ENCODE results near the gene KCNK17. TPM values are rescaled to one million over a fixed set of nuclear protein-coding genes. Genes with fewer than 3 reads are reported as not detected.
"Not testable (repeated sequence)": the region's sequence is repeated elsewhere in the genome, so short reads cannot be mapped to it uniquely, and the experiment has no call there.

The KCNK17 gene
- total and polyA plus RNA-seq, 5 donors from 2014 or later, result not detected

DNA sequence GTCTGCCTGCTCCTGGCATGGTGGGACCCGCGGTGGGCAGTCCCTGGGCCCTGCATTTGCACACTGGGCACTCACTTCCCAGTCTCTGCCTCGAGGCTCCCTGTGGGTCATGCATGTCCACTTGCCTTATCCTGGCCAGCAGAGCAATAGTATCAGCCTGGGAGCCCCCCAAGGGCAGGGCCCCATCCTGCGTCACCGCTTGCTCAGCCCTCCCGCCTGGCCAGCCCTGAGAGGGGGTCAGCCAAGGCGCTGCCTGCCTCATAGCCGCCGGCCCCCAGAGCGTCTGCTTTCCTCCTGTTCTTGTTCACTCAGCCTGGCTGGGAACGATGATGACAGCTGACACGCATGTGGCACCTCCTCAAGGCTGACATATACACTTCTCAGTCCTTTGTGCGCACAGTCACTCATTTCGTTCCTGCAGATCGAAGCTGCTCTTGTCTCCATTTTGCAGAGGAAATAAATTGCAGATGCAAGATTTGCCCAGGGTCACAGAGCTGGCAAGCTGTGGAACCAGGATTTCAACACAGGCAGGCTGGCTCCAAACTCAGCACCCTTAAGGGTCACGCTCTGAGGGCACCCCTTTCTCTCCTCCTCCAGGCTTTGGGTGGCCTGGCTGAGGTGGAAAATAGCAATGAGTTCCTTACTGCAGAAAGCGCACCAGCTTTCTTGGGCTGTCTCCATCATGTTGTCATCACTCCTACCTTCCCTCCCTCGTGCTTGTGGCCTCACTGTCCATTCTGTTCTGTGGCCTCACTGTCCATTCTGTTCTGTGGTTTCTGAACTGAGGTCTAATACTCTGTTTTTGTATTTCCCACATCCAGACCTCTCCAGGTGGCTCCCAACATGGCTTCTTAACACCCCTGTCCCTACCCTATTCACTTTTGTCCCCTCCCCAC, 17.2 kb downstream of the KCNK17 start:
- Mint-ChIP-seq H3K27ac (no peak overlapping the region), H3K36me3 (no peaks in the 10 kb centered on the region), H3K9me3 (peaks cover 0 to 2% (median 0%) of the 10 kb centered on the region in 7 donors), H3K4me3 (no peak overlapping the region), H3K27me3 (no peaks in the 10 kb centered on the region), H3K4me1 (no peaks in the 10 kb centered on the region)
- no peaks in the 10 kb centered on the region for H3K9me3 ChIP-seq (ENCODE audit: control insufficient read depth in 2 of 2, low read length in 2 of 2)
- H3K27ac ChIP-seq (ENCODE audit: insufficient read depth, low read length, poor library complexity, severe bottlenecking), result no peak overlapping the region
- DNase-seq, result no peak
- H3K27me3 ChIP-seq (ENCODE audit: control insufficient read depth, insufficient read depth, low read length), result no peaks in the 10 kb centered on the region
- H3K36me3 ChIP-seq (ENCODE audit: control insufficient read depth, insufficient read depth, low read length), result no peaks in the 10 kb centered on the region
- H3K4me3 ChIP-seq (ENCODE audit: low read depth, low read length), result no peak overlapping the region
- ATAC-seq (ENCODE audit: low read depth in 2 of 2), result no peak
- no peaks in the 10 kb centered on the region for H3K4me1 ChIP-seq (ENCODE audit: control insufficient read depth, insufficient read depth, low read length, poor library complexity, severe bottlenecking)

DNA sequence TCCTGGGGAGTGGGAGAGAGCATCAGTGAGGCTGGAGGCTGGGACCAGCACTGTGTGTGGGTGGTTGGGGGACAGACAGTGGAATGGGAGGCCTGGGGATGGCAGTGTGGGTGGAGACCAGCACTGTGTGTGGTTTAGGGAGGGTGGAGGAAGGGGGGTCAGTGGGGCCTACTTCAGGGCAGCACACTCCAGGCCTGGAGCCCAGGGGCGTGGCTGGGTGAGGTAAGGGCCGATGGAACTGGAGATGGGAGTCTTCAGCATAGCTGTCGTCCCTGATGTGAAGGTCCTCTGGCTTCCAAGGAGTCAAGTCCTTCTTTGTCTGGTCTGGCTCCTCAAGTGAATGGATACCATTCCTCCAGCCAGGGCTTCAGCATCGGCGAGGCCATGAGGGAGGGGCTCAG, 18.6 kb downstream of the KCNK17 start:
- ATAC-seq (ENCODE audit: low read depth in 2 of 2), result no peak
- H3K4me1 ChIP-seq (ENCODE audit: control insufficient read depth, insufficient read depth, low read length, poor library complexity, severe bottlenecking), result no peaks in the 10 kb centered on the region

DNA sequence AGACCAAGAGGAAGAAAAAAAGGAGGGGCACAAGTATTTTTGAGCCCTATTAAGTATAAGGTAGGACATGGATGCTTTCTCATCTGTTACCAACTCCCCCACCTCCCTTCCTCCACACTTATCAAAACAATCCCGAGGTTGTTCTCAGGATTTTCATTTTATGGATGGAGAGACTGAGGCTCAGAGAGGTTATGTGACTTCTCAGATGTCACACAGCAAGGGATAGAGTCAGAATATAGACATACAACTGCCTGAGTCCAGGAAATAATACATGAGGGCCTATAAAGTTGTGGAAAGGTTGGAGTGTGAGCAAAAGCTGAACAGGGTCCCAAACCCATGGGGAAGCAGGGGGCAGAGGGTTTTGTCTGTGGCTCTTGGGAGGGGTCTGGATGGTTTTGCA, 19.3 kb downstream of the KCNK17 start:
- no peak overlapping the region for H3K4me3 Mint-ChIP-seq
- no peak overlapping the region for H3K27ac ChIP-seq (ENCODE audit: insufficient read depth, low read length, poor library complexity, severe bottlenecking)
- DNase-seq (no peak), ATAC-seq (ENCODE audit: low read depth in 2 of 2) (no peak)
- H3K9me3 Mint-ChIP-seq, result peaks cover 0 to 2% (median 0%) of the 10 kb centered on the region in 7 donors
- peak overlapping the region in 2 of 3 donors; percentile 5 to 44 for H3K27ac Mint-ChIP-seq
- no peak overlapping the region for H3K4me3 ChIP-seq (ENCODE audit: low read depth, low read length)
- no peaks in the 10 kb centered on the region for H3K27me3 ChIP-seq (ENCODE audit: control insufficient read depth, insufficient read depth, low read length)
- no peaks in the 10 kb centered on the region for H3K27me3 Mint-ChIP-seq
- no peaks in the 10 kb centered on the region for H3K4me1 Mint-ChIP-seq
- H3K36me3 ChIP-seq (ENCODE audit: control insufficient read depth, insufficient read depth, low read length), result no peaks in the 10 kb centered on the region
- H3K36me3 Mint-ChIP-seq, result no peaks in the 10 kb centered on the region
- H3K4me1 ChIP-seq (ENCODE audit: control insufficient read depth, insufficient read depth, low read length, poor library complexity, severe bottlenecking), result no peaks in the 10 kb centered on the region
- no peaks in the 10 kb centered on the region for H3K9me3 ChIP-seq (ENCODE audit: control insufficient read depth in 2 of 2, low read length in 2 of 2)

More for the DNA sequence above, 18.6 kb downstream of the KCNK17 start:
- no peak for DNase-seq
- H3K4me3 Mint-ChIP-seq, result no peak overlapping the region
- Histone ChIP-seq H3K27ac (ENCODE audit: insufficient read depth, low read length, poor library complexity, severe bottlenecking) (no peak overlapping the region), H3K4me3 (ENCODE audit: low read depth, low read length) (no peak overlapping the region), H3K27me3 (ENCODE audit: control insufficient read depth, insufficient read depth, low read length) (no peaks in the 10 kb centered on the region), H3K9me3 (ENCODE audit: control insufficient read depth in 2 of 2, low read length in 2 of 2) (no peaks in the 10 kb centered on the region), H3K36me3 (ENCODE audit: control insufficient read depth, insufficient read depth, low read length) (no peaks in the 10 kb centered on the region)
- H3K9me3 Mint-ChIP-seq, result peaks cover 0 to 2% (median 0%) of the 10 kb centered on the region in 7 donors
- no peaks in the 10 kb centered on the region for H3K27me3 Mint-ChIP-seq
- H3K36me3 Mint-ChIP-seq, result no peaks in the 10 kb centered on the region
- H3K27ac Mint-ChIP-seq, result no peak overlapping the region
- no peaks in the 10 kb centered on the region for H3K4me1 Mint-ChIP-seq

DNA sequence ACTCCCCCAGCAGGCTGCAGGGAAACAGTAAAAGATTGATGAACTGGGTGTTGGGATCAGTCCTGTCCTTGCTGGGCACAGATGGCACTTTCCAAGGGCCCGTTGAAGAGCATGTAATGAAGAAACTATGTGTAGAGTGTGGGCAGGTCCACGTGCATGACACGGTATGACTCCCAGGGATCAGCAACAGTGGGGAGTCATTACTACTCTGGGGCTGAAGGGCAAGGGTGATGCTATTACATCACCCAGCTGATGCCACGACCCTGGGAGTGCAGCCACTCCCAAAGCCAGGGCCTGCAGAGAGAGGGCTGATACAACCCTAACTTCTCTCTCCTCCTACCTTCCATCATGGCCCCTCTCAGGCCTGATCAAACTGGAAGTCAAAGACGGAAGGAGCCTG, 20.1 kb downstream of the KCNK17 start:
- Histone ChIP-seq H3K4me1 (ENCODE audit: control insufficient read depth, insufficient read depth, low read length, poor library complexity, severe bottlenecking) (no peaks in the 10 kb centered on the region), H3K27ac (ENCODE audit: insufficient read depth, low read length, poor library complexity, severe bottlenecking) (no peak overlapping the region), H3K9me3 (ENCODE audit: control insufficient read depth in 2 of 2, low read length in 2 of 2) (no peaks in the 10 kb centered on the region), H3K36me3 (ENCODE audit: control insufficient read depth, insufficient read depth, low read length) (no peaks in the 10 kb centered on the region), H3K27me3 (ENCODE audit: control insufficient read depth, insufficient read depth, low read length) (no peaks in the 10 kb centered on the region), H3K4me3 (ENCODE audit: low read depth, low read length) (no peak overlapping the region)
- peaks cover 0 to 2% (median 0%) of the 10 kb centered on the region in 7 donors for H3K9me3 Mint-ChIP-seq
- DNase-seq, result no peak
- no peaks in the 10 kb centered on the region for H3K4me1 Mint-ChIP-seq
- H3K4me3 Mint-ChIP-seq, result no peak overlapping the region
- no peak for ATAC-seq (ENCODE audit: low read depth in 2 of 2)
- no peak overlapping the region for H3K27ac Mint-ChIP-seq
- H3K36me3 Mint-ChIP-seq, result no peaks in the 10 kb centered on the region
- H3K27me3 Mint-ChIP-seq, result no peaks in the 10 kb centered on the region

DNA sequence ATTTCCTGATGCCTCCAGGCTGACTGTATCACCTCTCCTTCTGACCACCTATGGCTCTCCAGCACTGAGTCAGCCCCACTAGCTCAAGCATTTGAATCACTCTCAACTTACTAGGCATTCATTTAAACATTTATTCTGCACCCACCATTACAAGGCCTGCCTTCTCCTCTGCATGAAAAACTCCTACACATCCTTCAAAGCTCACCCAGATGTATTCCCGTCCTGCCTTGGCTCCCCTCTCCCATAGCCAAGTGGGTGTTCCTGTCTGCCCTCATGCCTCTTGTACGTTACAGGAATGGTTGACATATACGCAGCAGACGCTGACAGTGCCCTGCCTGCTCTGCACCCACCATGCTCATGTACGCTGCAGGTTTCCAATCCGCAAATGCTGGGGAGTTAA, 21.6 kb downstream of the KCNK17 start:
- no peaks in the 10 kb centered on the region for H3K9me3 ChIP-seq (ENCODE audit: control insufficient read depth in 2 of 2, low read length in 2 of 2)
- H3K27ac ChIP-seq (ENCODE audit: insufficient read depth, low read length, poor library complexity, severe bottlenecking), result no peak overlapping the region
- no peaks in the 10 kb centered on the region for H3K27me3 ChIP-seq (ENCODE audit: control insufficient read depth, insufficient read depth, low read length)
- no peak for ATAC-seq (ENCODE audit: low read depth in 2 of 2)
- no peaks in the 10 kb centered on the region for H3K27me3 Mint-ChIP-seq
- no peaks in the 10 kb centered on the region for H3K4me1 Mint-ChIP-seq
- H3K36me3 Mint-ChIP-seq, result no peaks in the 10 kb centered on the region
- H3K9me3 Mint-ChIP-seq, result peaks cover 0 to 2% (median 0%) of the 10 kb centered on the region in 7 donors
- H3K27ac Mint-ChIP-seq, result no peak overlapping the region
- H3K4me3 Mint-ChIP-seq, result no peak overlapping the region
- no peaks in the 10 kb centered on the region for H3K36me3 ChIP-seq (ENCODE audit: control insufficient read depth, insufficient read depth, low read length)
- no peaks in the 10 kb centered on the region for H3K4me1 ChIP-seq (ENCODE audit: control insufficient read depth, insufficient read depth, low read length, poor library complexity, severe bottlenecking)
- H3K4me3 ChIP-seq (ENCODE audit: low read depth, low read length), result no peak overlapping the region
- DNase-seq, result no peak

DNA sequence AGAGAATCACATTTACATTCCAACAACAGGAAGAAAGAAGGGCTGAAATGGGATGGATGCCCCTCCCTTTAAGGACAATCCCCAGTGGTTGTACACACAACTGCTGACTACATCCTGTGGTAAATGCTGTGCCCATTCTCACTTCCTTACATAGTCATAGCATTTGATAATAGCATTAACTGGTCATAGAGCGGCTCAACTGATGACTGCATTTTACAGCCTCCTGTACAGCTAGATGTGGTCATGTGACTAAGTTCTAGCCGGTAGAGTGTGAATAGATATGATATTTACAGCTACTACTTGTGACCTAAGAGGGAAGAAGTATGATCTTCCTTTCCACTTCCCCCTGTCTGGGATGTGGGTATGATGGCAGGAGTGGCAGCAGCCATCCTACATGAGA, 24.7 kb downstream of the KCNK17 start:
- no peaks in the 10 kb centered on the region for H3K27me3 ChIP-seq (ENCODE audit: control insufficient read depth, insufficient read depth, low read length)
- H3K9me3 ChIP-seq (ENCODE audit: control insufficient read depth in 2 of 2, low read length in 2 of 2), result no peaks in the 10 kb centered on the region
- H3K4me1 ChIP-seq (ENCODE audit: control insufficient read depth, insufficient read depth, low read length, poor library complexity, severe bottlenecking), result no peaks in the 10 kb centered on the region
- no peak overlapping the region for H3K27ac ChIP-seq (ENCODE audit: insufficient read depth, low read length, poor library complexity, severe bottlenecking)
- H3K36me3 ChIP-seq (ENCODE audit: control insufficient read depth, insufficient read depth, low read length), result no peaks in the 10 kb centered on the region
- ATAC-seq (ENCODE audit: low read depth in 2 of 2), result no peak
- peaks cover 0 to 2% (median 0%) of the 10 kb centered on the region in 7 donors for H3K9me3 Mint-ChIP-seq
- no peak overlapping the region for H3K4me3 ChIP-seq (ENCODE audit: low read depth, low read length)
- no peaks in the 10 kb centered on the region for H3K4me1 Mint-ChIP-seq
- no peak for DNase-seq
- H3K4me3 Mint-ChIP-seq, result no peak overlapping the region
- H3K27ac Mint-ChIP-seq, result no peak overlapping the region
- no peaks in the 10 kb centered on the region for H3K36me3 Mint-ChIP-seq
- no peaks in the 10 kb centered on the region for H3K27me3 Mint-ChIP-seq

DNA sequence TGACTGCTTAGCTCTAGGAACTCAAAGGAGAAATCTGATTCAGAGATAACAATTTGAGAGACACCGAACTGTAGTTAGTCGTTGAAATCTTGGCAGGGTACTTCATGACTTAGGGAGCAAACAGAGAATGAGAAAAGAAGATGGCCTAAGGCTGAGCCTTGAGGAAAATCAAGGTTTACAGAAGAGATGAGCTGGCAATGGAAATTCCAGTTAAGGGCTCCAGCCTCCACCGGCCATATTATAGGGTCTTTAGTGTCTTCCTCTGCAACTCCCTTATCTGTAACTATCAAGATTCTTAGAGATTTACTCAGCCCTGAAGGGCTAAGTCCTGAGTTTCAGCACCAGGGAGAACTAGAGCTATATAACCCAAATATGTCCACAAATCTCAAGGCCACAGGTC, 26.6 kb downstream of the KCNK17 start:
- Mint-ChIP-seq H3K4me3 (no peak overlapping the region), H3K27ac (no peak overlapping the region), H3K27me3 (no peaks in the 10 kb centered on the region), H3K4me1 (no peaks in the 10 kb centered on the region), H3K9me3 (peaks cover 0 to 2% (median 0%) of the 10 kb centered on the region in 7 donors), H3K36me3 (no peaks in the 10 kb centered on the region)
- DNase-seq, result no peak
- no peak overlapping the region for H3K27ac ChIP-seq (ENCODE audit: insufficient read depth, low read length, poor library complexity, severe bottlenecking)
- no peaks in the 10 kb centered on the region for H3K27me3 ChIP-seq (ENCODE audit: control insufficient read depth, insufficient read depth, low read length)
- no peaks in the 10 kb centered on the region for H3K36me3 ChIP-seq (ENCODE audit: control insufficient read depth, insufficient read depth, low read length)
- no peak for ATAC-seq (ENCODE audit: low read depth in 2 of 2)
- no peaks in the 10 kb centered on the region for H3K4me1 ChIP-seq (ENCODE audit: control insufficient read depth, insufficient read depth, low read length, poor library complexity, severe bottlenecking)
- no peak overlapping the region for H3K4me3 ChIP-seq (ENCODE audit: low read depth, low read length)
- H3K9me3 ChIP-seq (ENCODE audit: control insufficient read depth in 2 of 2, low read length in 2 of 2), result no peaks in the 10 kb centered on the region

DNA sequence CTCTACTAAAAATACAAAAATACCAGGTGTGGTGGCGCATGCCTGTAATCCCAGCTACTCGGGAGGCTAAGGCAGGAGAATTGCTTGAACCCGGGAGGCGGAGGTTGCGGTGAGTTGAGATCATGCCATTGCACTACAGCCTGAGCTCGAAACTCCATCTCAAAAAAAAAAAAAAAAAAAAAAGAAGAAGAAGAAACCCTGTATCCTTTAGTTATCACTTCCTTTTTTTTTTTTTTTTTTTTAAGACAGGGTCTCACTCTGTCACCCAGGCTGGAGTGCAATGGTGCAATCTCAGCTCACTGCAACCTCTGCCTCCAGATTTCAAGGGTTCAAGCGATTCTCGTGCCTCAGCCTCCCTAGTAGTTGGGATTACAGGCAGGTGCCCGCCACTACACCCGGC, 27.6 kb downstream of the KCNK17 start:
- H3K9me3 ChIP-seq (ENCODE audit: control insufficient read depth in 2 of 2, low read length in 2 of 2); H3K27ac Mint-ChIP-seq; H3K4me1 Mint-ChIP-seq; ATAC-seq (ENCODE audit: low read depth in 2 of 2); H3K27me3 ChIP-seq (ENCODE audit: control insufficient read depth, insufficient read depth, low read length); H3K27me3 Mint-ChIP-seq; H3K4me3 ChIP-seq (ENCODE audit: low read depth, low read length); H3K4me1 ChIP-seq (ENCODE audit: control insufficient read depth, insufficient read depth, low read length, poor library complexity, severe bottlenecking); H3K36me3 Mint-ChIP-seq; DNase-seq; H3K36me3 ChIP-seq (ENCODE audit: control insufficient read depth, insufficient read depth, low read length); H3K4me3 Mint-ChIP-seq; H3K9me3 Mint-ChIP-seq; H3K27ac ChIP-seq (ENCODE audit: insufficient read depth, low read length, poor library complexity, severe bottlenecking): not testable (repeated sequence)
